HEK293 (cell line): ENCODE data around the gene PRKCZ.

Experiments used
- ATF2 ChIP-seq: fragments of 450-650 bp; formaldehyde crosslinking; IDR thresholded peaks from 2 replicates; pipeline ENCODE4 v1.5.1; 2016; ENCODE audit warnings: missing biosample characterization, missing genetic modification characterization, low read depth
- BCL11B ChIP-seq: fragments of 450-650 bp; formaldehyde crosslinking; IDR thresholded peaks from 2 replicates; pipeline ENCODE4 v1.5.1; 2016; ENCODE audit warnings: low read depth, missing biosample characterization, missing genetic modification characterization
- GLI4 ChIP-seq: fragments of 450-650 bp; formaldehyde crosslinking; IDR thresholded peaks from 2 replicates; pipeline ENCODE4 v1.5.1; 2016; ENCODE audit warnings: missing biosample characterization, missing genetic modification characterization
- GLIS2 ChIP-seq: fragments of 450-650 bp; formaldehyde crosslinking; IDR thresholded peaks from 2 replicates; pipeline ENCODE4 v1.5.1; 2016; ENCODE audit warnings: missing biosample characterization, missing genetic modification characterization
- HIC1 ChIP-seq: fragments of 450-650 bp; formaldehyde crosslinking; IDR thresholded peaks from 2 replicates; pipeline ENCODE4 v1.5.1; 2016; ENCODE audit warnings: missing biosample characterization, missing genetic modification characterization
- KLF16 ChIP-seq: fragments of 450-650 bp; formaldehyde crosslinking; IDR thresholded peaks from 2 replicates; pipeline ENCODE4 v1.5.1; 2017; ENCODE audit warnings: missing biosample characterization, missing genetic modification characterization
- KLF9 ChIP-seq: fragments of 450-650 bp; formaldehyde crosslinking; IDR thresholded peaks from 2 replicates; pipeline ENCODE4 v1.5.1; 2016; ENCODE audit warnings: missing biosample characterization, missing genetic modification characterization, low read depth
- PATZ1 ChIP-seq: fragments of 450-650 bp; formaldehyde crosslinking; IDR thresholded peaks from 2 replicates; pipeline ENCODE4 v1.5.1; 2016; ENCODE audit warnings: missing biosample characterization, missing genetic modification characterization
- RBAK ChIP-seq: fragments of 450-650 bp; formaldehyde crosslinking; IDR thresholded peaks from 2 replicates; pipeline ENCODE4 v1.5.1; 2016; ENCODE audit warnings: missing biosample characterization, missing genetic modification characterization
- SP7 ChIP-seq: fragments of 450-650 bp; formaldehyde crosslinking; IDR thresholded peaks from 2 replicates; pipeline ENCODE4 v1.5.1; 2016; ENCODE audit warnings: missing biosample characterization, missing genetic modification characterization
- ZBTB20 ChIP-seq: fragments of 450-650 bp; formaldehyde crosslinking; IDR thresholded peaks from 2 replicates; pipeline ENCODE4 v1.5.1; 2016; ENCODE audit warnings: missing biosample characterization, missing genetic modification characterization
- ZBTB48 ChIP-seq: fragments of 450-650 bp; formaldehyde crosslinking; IDR thresholded peaks from 2 replicates; pipeline ENCODE4 v1.5.1; 2016; ENCODE audit warnings: missing biosample characterization, missing genetic modification characterization
- ZNF121 ChIP-seq: fragments of 450-650 bp; formaldehyde crosslinking; IDR thresholded peaks from 2 replicates; pipeline ENCODE4 v1.5.1; 2016; ENCODE audit warnings: missing biosample characterization, missing genetic modification characterization
- ZNF274 ChIP-seq, 2 experiments: fragments of 200-500 bp in 1 of 2; fragments of 450-650 bp in 1 of 2; sonication (Bioruptor generic) in 1 of 2; formaldehyde crosslinking in 1 of 2; IDR thresholded peaks; 2 replicates each; pipeline versions ENCODE4 v1.5.1 to v1.6.1; 2014 to 2016; ENCODE audit warnings: borderline replicate concordance in 1 of 2, inconsistent platforms in 1 of 2, low read length in 1 of 2, missing biosample characterization in 1 of 2, missing genetic modification characterization in 1 of 2
- ZNF362 ChIP-seq: fragments of 450-650 bp; formaldehyde crosslinking; IDR thresholded peaks from 2 replicates; pipeline ENCODE4 v1.5.1; 2016; ENCODE audit warnings: missing biosample characterization, missing genetic modification characterization
- ZNF404 ChIP-seq: fragments of 450-650 bp; formaldehyde crosslinking; IDR thresholded peaks from 2 replicates; pipeline ENCODE4 v1.5.1; 2017; ENCODE audit warnings: missing biosample characterization, missing genetic modification characterization
- ZNF423 ChIP-seq: fragments of 450-650 bp; formaldehyde crosslinking; IDR thresholded peaks from 2 replicates; pipeline ENCODE4 v1.5.1; 2016; ENCODE audit warnings: missing biosample characterization, missing genetic modification characterization
- ZNF426 ChIP-seq: fragments of 450-650 bp; formaldehyde crosslinking; IDR thresholded peaks from 2 replicates; pipeline ENCODE4 v1.5.1; 2017; ENCODE audit warnings: missing biosample characterization, missing genetic modification characterization, mild to moderate bottlenecking, inconsistent platforms, moderate library complexity
- ZNF529 ChIP-seq: fragments of 450-650 bp; formaldehyde crosslinking; IDR thresholded peaks from 2 replicates; pipeline ENCODE4 v1.5.1; 2017; ENCODE audit warnings: missing genetic modification characterization, missing biosample characterization; ENCODE audit not compliant: insufficient replicate concordance
- ZNF664 ChIP-seq: fragments of 450-650 bp; formaldehyde crosslinking; IDR thresholded peaks from 2 replicates; pipeline ENCODE4 v1.5.1; 2016; ENCODE audit warnings: missing biosample characterization, missing genetic modification characterization
- ZNF837 ChIP-seq: fragments of 450-650 bp; formaldehyde crosslinking; IDR thresholded peaks from 2 replicates; pipeline ENCODE4 v1.5.1; 2016; ENCODE audit warnings: missing biosample characterization, missing genetic modification characterization
- ZSCAN30 ChIP-seq: fragments of 450-650 bp; IDR thresholded peaks from 2 replicates; pipeline ENCODE4 v1.5.1; 2018; ENCODE audit warnings: missing biosample characterization, mild to moderate bottlenecking, missing genetic modification characterization, moderate library complexity
- TF ChIP-seq, protein P1 (sequence below): fragments of 450-650 bp; formaldehyde crosslinking; IDR thresholded peaks from 2 replicates; pipeline ENCODE4 v1.5.1; 2016; ENCODE audit warnings: missing biosample characterization, missing genetic modification characterization
- TF ChIP-seq, protein P2 (sequence below): fragments of 450-650 bp; formaldehyde crosslinking; IDR thresholded peaks from 2 replicates; pipeline ENCODE4 v1.5.1; 2017; ENCODE audit warnings: missing biosample characterization, missing genetic modification characterization
- TF ChIP-seq, protein P3 (sequence below): fragments of 450-650 bp; formaldehyde crosslinking; IDR thresholded peaks from 2 replicates; pipeline ENCODE4 v1.5.1; 2016; ENCODE audit warnings: missing biosample characterization, missing genetic modification characterization

The PRKCZ gene

GRCh38 chr1:2227346-2228156 lies 177.3 kb downstream of the PRKCZ start (continued):
- TF ChIP-seq ZNF362 (tag by site-specific recombination) (no peak), ZBTB48 (tag by site-specific recombination) (0 out of 2 replicates have a peak, but pooled peaks have one; percentile 44), ZNF121 (tag by site-specific recombination) (no peak), BCL11B (tag by site-specific recombination) (no peak), ZNF274 (IDR thresholded peaks at IDR 0.05; ENCODE audit: low read length) (no peak), ZNF274 (tag by site-specific recombination; IDR thresholded peaks at IDR 0.05; ENCODE audit: borderline replicate concordance) (no peak), ATF2 (no peak), ZSCAN30 (tag by site-specific recombination) (peak; percentile 74), ZNF529 (no peak), PATZ1 (peak; percentile 72), KLF9 (tag by site-specific recombination) (peak; percentile 35; the same call in 1 of the 2 replicates), RBAK (no peak), ZNF404 (no peak), HIC1 (tag by site-specific recombination) (0 out of 2 replicates have a peak, but pooled peaks have one; percentile 17), ZBTB20 (tag by site-specific recombination) (peak; percentile 42; the same call in 1 of the 2 replicates), ZNF426 (tag by site-specific recombination) (no peak), SP7 (0 out of 2 replicates have a peak, but pooled peaks have one; percentile 21), ZNF837 (no peak), ZNF664 (no peak), KLF16 (tag by site-specific recombination) (no peak), GLI4 (tag by site-specific recombination) (no peak), GLIS2 (tag by site-specific recombination) (peak; percentile 92), ZNF423 (tag by site-specific recombination) (peak; percentile 46; the same call in 1 of the 2 replicates)
- TF ChIP-seq, protein P1, sequence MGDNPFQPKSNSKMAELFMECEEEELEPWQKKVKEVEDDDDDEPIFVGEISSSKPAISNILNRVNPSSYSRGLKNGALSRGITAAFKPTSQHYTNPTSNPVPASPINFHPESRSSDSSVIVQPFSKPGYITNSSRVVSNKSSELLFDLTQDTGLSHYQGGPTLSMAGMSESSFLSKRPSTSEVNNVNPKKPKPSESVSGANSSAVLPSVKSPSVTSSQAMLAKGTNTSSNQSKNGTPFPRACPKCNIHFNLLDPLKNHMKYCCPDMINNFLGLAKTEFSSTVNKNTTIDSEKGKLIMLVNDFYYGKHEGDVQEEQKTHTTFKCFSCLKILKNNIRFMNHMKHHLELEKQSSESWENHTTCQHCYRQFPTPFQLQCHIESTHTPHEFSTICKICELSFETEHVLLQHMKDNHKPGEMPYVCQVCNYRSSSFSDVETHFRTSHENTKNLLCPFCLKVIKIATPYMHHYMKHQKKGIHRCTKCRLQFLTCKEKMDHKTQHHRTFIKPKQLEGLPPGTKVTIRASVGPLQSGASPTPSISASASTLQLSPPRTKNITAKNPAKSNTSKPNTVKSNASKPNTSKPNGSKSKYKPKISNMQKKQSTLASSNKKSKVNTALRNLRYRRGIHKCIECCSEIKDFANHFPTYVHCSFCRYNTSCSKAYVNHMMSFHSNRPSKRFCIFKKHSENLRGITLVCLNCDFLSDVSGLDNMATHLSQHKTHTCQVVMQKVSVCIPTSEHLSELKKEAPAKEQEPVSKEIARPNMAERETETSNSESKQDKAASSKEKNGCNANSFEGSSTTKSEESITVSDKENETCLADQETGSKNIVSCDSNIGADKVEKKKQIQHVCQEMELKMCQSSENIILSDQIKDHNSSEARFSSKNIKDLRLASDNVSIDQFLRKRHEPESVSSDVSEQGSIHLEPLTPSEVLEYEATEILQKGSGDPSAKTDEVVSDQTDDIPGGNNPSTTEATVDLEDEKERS (tag by site-specific recombination), result no peak
- TF ChIP-seq, protein P2, sequence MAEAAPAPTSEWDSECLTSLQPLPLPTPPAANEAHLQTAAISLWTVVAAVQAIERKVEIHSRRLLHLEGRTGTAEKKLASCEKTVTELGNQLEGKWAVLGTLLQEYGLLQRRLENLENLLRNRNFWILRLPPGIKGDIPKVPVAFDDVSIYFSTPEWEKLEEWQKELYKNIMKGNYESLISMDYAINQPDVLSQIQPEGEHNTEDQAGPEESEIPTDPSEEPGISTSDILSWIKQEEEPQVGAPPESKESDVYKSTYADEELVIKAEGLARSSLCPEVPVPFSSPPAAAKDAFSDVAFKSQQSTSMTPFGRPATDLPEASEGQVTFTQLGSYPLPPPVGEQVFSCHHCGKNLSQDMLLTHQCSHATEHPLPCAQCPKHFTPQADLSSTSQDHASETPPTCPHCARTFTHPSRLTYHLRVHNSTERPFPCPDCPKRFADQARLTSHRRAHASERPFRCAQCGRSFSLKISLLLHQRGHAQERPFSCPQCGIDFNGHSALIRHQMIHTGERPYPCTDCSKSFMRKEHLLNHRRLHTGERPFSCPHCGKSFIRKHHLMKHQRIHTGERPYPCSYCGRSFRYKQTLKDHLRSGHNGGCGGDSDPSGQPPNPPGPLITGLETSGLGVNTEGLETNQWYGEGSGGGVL (tag by site-specific recombination), result peak; percentile 61
- TF ChIP-seq, protein P3, sequence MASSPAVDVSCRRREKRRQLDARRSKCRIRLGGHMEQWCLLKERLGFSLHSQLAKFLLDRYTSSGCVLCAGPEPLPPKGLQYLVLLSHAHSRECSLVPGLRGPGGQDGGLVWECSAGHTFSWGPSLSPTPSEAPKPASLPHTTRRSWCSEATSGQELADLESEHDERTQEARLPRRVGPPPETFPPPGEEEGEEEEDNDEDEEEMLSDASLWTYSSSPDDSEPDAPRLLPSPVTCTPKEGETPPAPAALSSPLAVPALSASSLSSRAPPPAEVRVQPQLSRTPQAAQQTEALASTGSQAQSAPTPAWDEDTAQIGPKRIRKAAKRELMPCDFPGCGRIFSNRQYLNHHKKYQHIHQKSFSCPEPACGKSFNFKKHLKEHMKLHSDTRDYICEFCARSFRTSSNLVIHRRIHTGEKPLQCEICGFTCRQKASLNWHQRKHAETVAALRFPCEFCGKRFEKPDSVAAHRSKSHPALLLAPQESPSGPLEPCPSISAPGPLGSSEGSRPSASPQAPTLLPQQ (tag by site-specific recombination), result peak; percentile 80; the same call in 1 of the 2 replicates
